Peyer's patch (tissue), 4 donors: ENCODE results near the gene SF1.

Experiments used
- POLR2A ChIP-seq, 2 donors: fragments of 450-650 bp; IDR thresholded peaks; one replicate each; pipeline ENCODE4 v1.5.1; 2017; ENCODE audit warnings: antibody characterized with exemption in 2 of 2, mild to moderate bottlenecking in 2 of 2, moderate library complexity in 2 of 2
- TF ChIP-seq, protein P1 (sequence below), 6 experiments: fragments of 450-650 bp in 4 of 6; fragments of 200-600 bp in 2 of 6; sonication (generic) in 1 of 6; IDR thresholded peaks; one replicate each; pipeline ENCODE4 v1.5.1; 2017 to 2019; ENCODE audit warnings: antibody characterized with exemption in 6 of 6, mild to moderate bottlenecking in 3 of 6, moderate library complexity in 1 of 6

DNA sequence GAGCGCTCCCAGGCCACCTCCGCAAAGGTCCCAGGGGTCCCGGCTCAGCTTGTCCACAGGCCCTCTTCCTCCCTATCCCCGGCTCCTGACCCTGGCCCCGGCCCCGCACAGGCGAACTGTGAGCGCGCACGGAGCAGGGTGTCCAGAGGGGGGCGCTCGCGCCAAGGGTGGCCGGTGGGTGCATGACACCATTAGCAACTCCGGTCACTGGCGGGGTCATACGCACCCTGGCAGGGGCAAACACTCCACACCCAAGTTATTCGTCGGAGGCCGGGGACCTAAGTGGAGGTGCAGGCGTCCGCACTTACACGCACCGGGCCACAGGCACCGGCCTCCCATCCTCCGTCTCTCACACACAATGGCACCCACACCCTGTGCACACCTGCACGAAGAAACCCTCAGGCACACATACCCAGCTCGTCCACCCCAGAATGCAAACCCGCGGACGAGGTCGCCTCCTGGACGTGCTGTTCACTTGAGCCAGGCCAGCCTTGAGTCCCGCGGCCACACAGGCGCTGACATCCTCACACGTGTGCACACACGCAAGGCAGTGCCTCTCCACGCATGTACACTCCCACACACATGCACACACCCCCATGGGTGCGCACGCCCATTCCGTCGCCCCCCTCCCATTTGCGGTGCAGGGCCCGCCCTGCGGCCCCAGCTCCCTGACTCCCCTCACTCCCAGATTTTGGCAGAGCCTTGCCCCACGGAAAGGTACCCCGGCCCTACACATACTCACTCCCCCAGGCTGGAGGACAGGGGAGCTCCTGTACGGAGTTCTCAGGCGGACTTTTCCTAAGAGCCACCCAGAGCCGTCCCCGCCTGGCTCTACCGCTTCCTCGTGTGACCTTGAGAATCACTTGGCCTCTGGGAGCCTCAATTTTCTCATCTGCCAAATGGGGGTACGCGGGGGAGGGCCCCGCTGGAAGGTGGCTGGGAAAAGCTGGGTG lies 34.5 kb downstream of the SF1 start, which contains the start of gene RASGRP2:
- TF ChIP-seq POLR2A (IDR thresholded peaks at IDR 0.05), result no peak
- TF ChIP-seq, protein P1, sequence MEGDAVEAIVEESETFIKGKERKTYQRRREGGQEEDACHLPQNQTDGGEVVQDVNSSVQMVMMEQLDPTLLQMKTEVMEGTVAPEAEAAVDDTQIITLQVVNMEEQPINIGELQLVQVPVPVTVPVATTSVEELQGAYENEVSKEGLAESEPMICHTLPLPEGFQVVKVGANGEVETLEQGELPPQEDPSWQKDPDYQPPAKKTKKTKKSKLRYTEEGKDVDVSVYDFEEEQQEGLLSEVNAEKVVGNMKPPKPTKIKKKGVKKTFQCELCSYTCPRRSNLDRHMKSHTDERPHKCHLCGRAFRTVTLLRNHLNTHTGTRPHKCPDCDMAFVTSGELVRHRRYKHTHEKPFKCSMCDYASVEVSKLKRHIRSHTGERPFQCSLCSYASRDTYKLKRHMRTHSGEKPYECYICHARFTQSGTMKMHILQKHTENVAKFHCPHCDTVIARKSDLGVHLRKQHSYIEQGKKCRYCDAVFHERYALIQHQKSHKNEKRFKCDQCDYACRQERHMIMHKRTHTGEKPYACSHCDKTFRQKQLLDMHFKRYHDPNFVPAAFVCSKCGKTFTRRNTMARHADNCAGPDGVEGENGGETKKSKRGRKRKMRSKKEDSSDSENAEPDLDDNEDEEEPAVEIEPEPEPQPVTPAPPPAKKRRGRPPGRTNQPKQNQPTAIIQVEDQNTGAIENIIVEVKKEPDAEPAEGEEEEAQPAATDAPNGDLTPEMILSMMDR (IDR thresholded peaks at IDR 0.05), result peak; percentile 53 to 95 (median 68)
